ENCODE results near the gene RPS23.

RPS23 gene

DNA sequence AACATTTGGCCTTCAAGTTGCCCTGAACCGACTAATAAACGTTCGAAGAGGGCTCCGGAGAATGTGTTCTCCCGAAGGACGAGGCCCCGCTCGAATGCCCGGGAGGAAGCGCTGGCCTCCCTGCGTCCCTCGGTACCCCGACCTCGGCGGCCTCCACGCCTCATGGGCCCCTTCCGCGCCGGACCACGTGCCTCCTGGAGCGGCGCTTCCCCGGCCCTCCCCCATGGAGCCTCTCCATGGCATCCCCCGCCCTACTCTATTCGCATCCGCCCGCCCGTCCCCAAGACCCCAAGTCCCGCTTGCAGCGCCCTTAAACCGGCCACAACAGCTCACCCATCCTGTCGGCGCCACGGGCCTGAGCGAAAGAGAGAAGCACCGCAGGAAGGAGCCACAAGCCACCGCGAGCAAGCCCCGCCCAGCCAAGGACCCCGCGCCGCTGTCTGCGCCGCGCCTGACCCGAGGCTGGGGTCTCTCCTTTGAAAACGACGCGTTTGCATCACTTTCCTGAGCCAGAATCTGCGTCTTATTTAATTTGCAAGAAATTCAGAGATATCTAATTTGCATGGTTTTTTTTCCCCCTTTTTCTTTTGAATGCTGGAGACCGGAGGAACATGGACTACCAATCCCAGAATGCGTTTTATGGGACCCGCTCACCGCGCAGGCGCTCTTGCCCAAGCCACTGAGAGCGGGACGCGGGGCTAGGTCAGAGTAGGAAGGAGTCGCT is at the start of gene RPS23:
RPS23 (minus strand) TSS at position 368 of the 724 bp plus-strand sequence; CDS start at position 337, 31 bp downstream.
- H3K27me3 Mint-ChIP-seq = no peaks in the 10 kb centered on the region
- peaks cover 28% of the 10 kb centered on the region for H3K4me1 Mint-ChIP-seq (ENCODE audit: low read depth)
- no peaks in the 10 kb centered on the region for H3K9me3 Mint-ChIP-seq
- peaks cover 54% of the 10 kb centered on the region for H3K36me3 Mint-ChIP-seq (ENCODE audit: low read depth)
- intact Hi-C loops (cut with micrococcal nuclease) = loop anchor here (2.0 to 10.0 kb wide), 4 partner anchors 306 to 1197 kb away; partner anchors contain the start of genes ATG10, SSBP2, VCAN and ZCCHC9
- H3K27ac Mint-ChIP-seq = peak within 1 kb of the TSS; percentile 99
- peak within 1 kb of the TSS; percentile 90 for H3K4me3 Mint-ChIP-seq

DNA sequence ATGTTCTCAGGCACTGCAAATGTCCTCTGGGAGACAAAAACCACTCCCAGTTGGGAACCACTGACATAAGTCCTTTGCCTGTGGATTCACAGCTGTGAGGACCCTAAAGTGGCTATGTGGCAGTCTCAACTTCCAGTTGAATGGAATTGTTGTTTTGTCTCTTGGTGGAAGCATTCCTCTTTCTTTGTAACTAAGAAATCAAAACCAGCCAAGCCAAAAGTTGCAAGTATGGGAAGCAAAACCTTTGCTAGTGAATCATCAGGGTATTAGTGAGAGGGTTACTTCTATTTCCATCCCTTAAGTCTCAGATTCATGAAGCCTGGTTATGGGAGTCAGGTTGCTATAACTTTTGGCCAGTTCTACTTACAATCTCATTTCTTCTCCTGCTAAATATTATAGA is 49.8 kb upstream of the RPS23 start:
- Mint-ChIP-seq H3K36me3 (ENCODE audit: low read depth) (no peaks in the 10 kb centered on the region), H3K27me3 (no peaks in the 10 kb centered on the region), H3K4me1 (ENCODE audit: low read depth) (no peaks in the 10 kb centered on the region), H3K4me3 (no peak overlapping the region), H3K9me3 (peaks cover 13% of the 10 kb centered on the region), H3K27ac (no peak overlapping the region)
- intact Hi-C loops (cut with micrococcal nuclease) = no loop called here

DNA sequence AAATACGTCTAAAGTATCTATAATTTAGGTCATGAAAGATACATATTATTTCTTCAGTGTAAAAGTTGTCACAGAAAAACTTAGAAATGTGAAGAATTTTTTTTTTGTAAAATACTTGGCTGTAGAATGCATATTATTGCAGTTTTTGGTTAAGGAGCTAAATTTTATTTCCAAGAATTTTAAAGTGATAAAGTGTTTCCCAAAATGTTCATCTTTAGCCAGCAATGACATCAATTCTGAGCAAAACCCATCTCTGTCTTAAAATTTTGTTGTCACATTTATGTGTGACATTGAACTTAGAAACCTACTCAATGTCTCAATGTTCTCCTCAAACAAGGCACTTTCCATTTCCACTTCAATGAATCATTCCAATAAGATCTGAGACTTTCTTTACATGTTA is 47.8 kb upstream of the RPS23 start:
- Mint-ChIP-seq H3K27me3 (no peaks in the 10 kb centered on the region), H3K36me3 (ENCODE audit: low read depth) (no peaks in the 10 kb centered on the region), H3K4me3 (no peak overlapping the region), H3K4me1 (ENCODE audit: low read depth) (no peaks in the 10 kb centered on the region), H3K27ac (no peak overlapping the region), H3K9me3 (peaks cover 13% of the 10 kb centered on the region)
- intact Hi-C loops (cut with micrococcal nuclease) = no loop called here

DNA sequence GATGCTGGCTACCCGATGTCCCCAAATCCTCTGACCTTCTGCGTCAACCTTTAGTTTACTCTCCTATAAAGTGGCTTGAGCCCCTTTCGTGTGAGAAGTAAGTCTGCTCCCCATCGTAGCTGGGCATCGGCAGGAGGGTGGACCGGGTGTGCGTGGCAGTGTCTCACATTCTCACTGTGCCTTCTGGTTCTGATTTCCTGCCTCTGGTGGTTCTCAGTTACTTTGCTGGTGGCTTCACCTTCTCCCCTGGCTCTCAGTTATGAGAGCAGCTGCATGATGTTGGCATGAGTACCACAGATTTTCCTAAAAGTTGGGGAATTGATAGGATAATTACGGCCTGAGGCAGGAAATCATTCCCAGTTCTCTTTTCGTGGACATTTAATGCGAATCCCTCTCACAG is 47.0 kb upstream of the RPS23 start:
- intact Hi-C loops (cut with micrococcal nuclease) = no loop called here
- Mint-ChIP-seq H3K9me3 (peaks cover 13% of the 10 kb centered on the region), H3K4me3 (no peak overlapping the region), H3K27me3 (no peaks in the 10 kb centered on the region), H3K27ac (no peak overlapping the region), H3K36me3 (ENCODE audit: low read depth) (no peaks in the 10 kb centered on the region), H3K4me1 (ENCODE audit: low read depth) (no peaks in the 10 kb centered on the region)

DNA sequence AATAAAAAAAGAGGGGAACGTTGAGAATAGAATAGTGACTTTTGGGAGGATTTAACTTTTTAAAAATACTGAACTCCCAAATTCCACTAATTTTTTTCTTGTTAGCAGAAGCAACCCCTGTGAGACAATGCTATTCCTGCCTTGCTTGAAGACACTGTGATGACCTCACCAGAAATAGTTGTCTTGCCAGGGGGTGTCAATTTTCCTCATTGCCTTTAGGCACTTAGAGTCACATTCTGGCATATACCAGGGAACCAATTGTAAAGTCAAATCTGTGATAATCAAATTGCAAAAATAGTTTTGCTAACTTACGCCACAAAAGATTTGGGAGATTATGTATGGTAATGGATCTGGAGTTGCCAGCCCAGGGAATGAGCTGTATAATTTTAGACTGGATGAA is 42.8 kb upstream of the RPS23 start:
- Mint-ChIP-seq H3K4me3 (no peak overlapping the region), H3K4me1 (ENCODE audit: low read depth) (no peaks in the 10 kb centered on the region), H3K27me3 (no peaks in the 10 kb centered on the region), H3K9me3 (no peaks in the 10 kb centered on the region), H3K27ac (no peak overlapping the region), H3K36me3 (ENCODE audit: low read depth) (no peaks in the 10 kb centered on the region)
- intact Hi-C loops (cut with micrococcal nuclease) = no loop called here

DNA sequence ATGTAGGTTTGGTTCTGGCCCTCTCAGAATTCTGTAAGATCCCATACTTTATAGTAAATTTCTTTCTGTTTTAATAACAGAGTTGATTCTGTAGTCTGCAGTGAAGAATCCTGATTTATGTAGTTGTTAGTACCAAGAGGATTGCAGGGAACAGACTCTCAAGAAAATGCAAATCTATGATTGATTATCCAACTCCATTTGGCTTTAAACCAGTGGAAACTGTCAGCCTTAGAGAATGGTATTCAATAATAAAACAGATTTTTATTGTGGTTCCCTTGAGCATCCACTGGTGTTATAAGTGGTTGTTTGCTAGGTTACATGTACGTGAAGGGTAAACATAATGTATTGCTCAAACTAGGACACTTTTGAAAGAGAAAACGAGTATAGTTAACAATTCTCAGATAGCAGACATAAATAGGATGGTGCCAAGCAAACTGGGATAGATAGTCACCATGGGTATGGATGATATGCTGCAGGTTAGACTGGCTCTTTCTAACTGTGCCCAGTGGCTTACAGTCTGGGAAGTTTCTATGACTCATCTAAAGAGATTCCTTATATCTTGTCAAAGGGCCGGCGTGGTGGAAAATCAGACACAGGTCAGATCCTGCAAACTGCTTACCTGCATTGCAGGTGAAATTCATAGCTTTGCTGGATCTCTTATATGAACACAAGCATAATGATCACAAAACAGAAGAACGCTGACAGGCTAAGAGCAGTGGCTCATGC is 41.7 kb upstream of the RPS23 start:
- Mint-ChIP-seq H3K27me3 (no peaks in the 10 kb centered on the region), H3K4me3 (no peak overlapping the region), H3K4me1 (ENCODE audit: low read depth) (peaks cover 4% of the 10 kb centered on the region), H3K9me3 (no peaks in the 10 kb centered on the region), H3K36me3 (ENCODE audit: low read depth) (no peaks in the 10 kb centered on the region), H3K27ac (no peak overlapping the region)
- intact Hi-C loops (cut with micrococcal nuclease) = no loop called here

DNA sequence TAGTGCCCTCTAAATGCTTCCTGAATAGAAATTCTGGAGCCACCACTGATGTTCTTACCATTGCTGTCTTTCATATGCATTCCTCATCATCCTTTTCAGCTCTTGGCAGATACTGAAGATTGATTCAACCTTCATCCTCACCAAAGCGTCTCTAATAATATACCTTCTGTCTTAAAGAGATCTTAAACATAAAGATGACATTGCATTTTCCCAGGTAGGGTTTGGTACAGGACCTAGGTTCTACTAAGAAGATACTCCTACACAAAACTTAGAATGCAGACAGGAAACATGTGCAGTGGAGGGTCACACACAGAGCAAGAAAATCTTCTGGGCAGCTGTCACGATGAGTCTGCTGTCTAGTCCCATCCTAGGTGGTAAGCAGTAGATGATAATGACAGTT is 41.0 kb upstream of the RPS23 start:
- intact Hi-C loops (cut with micrococcal nuclease) = no loop called here
- Mint-ChIP-seq H3K4me1 (ENCODE audit: low read depth) (peaks cover 5% of the 10 kb centered on the region), H3K27ac (no peak overlapping the region), H3K4me3 (no peak overlapping the region), H3K27me3 (no peaks in the 10 kb centered on the region), H3K36me3 (ENCODE audit: low read depth) (no peaks in the 10 kb centered on the region), H3K9me3 (no peaks in the 10 kb centered on the region)

DNA sequence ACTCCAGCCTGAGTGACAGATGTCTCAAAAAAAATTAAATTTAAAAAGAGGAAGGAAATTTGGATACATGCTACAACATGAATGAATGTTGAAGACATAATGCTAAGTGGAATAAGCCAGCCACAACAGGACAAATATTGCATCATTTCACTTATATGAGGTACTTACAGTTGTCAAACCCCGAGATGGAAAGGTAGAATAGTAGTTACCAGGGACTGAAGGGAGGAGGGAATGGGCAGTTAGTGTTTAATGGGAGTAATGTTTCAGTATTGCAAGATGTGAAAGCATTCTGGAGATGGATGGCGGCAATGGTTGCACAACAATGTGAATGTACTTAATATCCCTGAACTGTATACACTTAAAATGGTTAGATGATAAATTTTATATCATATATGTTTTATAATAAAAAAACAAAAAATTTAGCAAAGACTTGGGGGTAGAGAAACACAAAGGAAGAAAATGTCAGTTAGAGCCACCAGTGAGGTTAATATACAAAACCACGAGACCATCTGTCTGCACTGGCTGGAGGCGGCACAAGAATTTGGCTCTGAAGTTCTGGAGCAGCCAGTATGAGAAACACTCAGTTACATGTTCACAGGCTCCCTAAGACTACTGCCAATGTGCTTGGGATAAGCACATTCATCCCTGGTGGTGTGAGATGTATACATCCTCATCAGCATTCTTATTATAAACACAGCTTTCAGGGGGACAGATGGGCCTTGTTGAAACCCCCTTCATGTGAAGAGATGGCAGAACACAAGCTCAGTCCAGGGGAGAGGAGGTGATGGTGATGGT is 37.0 kb upstream of the RPS23 start:
- H3K4me3 Mint-ChIP-seq = no peak overlapping the region
- H3K27ac Mint-ChIP-seq = no peak overlapping the region
- peaks cover 4% of the 10 kb centered on the region for H3K27me3 Mint-ChIP-seq
- no peaks in the 10 kb centered on the region for H3K9me3 Mint-ChIP-seq
- H3K4me1 Mint-ChIP-seq (ENCODE audit: low read depth) = peaks cover 5% of the 10 kb centered on the region
- H3K36me3 Mint-ChIP-seq (ENCODE audit: low read depth) = no peaks in the 10 kb centered on the region
- intact Hi-C loops (cut with micrococcal nuclease) = no loop called here

DNA sequence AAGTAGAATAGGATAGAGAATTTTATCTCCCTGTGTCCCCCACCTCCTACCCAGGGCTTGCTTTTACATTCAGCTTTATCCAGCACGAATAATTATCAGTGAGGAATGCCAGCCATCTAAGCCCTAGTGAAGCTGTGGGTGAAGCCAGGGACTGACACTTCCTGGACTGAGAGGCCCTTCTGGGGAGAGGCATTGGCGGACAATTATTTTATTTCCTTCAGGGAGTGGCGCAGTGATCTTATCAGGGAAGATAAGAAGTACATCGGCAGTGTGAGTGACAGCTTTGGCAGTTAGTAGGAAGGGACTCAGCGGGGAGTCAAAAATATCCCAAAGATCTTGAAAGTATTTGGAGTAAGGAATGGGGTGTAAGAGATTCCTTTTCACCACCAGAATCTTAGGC is 34.9 kb upstream of the RPS23 start:
- H3K27me3 Mint-ChIP-seq = peaks cover 4% of the 10 kb centered on the region
- H3K4me3 Mint-ChIP-seq = no peak overlapping the region
- H3K27ac Mint-ChIP-seq = no peak overlapping the region

DNA sequence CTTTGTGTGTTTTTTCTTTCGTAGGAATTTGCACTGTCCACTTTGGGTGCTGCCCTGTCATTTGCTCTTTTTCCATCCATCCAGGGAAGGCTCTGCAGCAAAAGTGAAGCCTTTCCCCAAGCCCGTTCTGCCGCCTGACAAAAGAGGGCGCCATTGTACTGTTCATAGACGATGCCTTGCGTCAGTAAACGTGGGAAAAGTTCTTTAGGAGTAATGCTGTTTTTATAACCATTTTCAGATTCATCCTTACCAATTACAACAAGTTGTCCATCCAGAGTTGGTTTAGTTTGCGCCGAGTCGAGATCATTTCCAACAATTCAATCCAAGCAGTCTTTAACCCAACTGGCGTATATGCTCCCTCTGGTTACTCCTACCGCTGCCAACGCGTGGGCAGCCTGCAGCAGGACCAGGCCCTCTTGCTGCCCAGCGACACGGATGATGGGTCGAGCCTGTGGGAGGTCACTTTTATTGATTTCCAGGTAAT is 34.3 kb upstream of the RPS23 start:
- Mint-ChIP-seq H3K9me3 (no peaks in the 10 kb centered on the region), H3K4me1 (ENCODE audit: low read depth) (peaks cover 5% of the 10 kb centered on the region), H3K27ac (no peak overlapping the region), H3K36me3 (ENCODE audit: low read depth) (no peaks in the 10 kb centered on the region), H3K27me3 (peaks cover 4% of the 10 kb centered on the region), H3K4me3 (no peak overlapping the region)
- intact Hi-C loops (cut with micrococcal nuclease) = no loop called here

More for the DNA sequence above, 34.9 kb upstream of the RPS23 start:
- intact Hi-C loops (cut with micrococcal nuclease) = no loop called here
- Mint-ChIP-seq H3K36me3 (ENCODE audit: low read depth) (no peaks in the 10 kb centered on the region), H3K9me3 (no peaks in the 10 kb centered on the region), H3K4me1 (ENCODE audit: low read depth) (peaks cover 5% of the 10 kb centered on the region)

DNA sequence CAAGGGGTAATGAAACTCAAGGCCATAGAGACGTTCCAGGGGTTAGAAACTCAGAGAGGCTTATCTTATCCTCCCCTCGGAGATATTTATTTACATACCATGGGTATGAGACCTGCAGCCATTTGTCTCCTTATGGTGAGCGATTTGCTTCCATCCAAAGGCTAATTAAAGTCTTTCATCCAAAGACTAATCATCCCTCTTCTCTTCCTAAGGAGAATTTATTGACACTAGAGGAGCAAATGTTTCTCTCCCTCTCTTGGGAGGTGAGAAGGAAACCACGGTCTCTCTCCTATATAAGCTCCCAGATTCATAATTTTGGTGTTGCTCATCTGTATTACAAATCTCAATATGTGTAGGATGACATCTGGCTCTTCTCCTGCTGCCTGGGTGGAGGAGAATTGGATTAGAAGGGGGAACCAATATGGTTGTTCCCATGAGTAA is 31.0 kb upstream of the RPS23 start:
- no peaks in the 10 kb centered on the region for H3K36me3 Mint-ChIP-seq (ENCODE audit: low read depth)
- intact Hi-C loops (cut with micrococcal nuclease) = no loop called here
- H3K4me3 Mint-ChIP-seq = no peak overlapping the region
- H3K4me1 Mint-ChIP-seq (ENCODE audit: low read depth) = no peaks in the 10 kb centered on the region
- H3K27me3 Mint-ChIP-seq = peaks cover 4% of the 10 kb centered on the region
- no peaks in the 10 kb centered on the region for H3K9me3 Mint-ChIP-seq
- H3K27ac Mint-ChIP-seq = no peak overlapping the region

DNA sequence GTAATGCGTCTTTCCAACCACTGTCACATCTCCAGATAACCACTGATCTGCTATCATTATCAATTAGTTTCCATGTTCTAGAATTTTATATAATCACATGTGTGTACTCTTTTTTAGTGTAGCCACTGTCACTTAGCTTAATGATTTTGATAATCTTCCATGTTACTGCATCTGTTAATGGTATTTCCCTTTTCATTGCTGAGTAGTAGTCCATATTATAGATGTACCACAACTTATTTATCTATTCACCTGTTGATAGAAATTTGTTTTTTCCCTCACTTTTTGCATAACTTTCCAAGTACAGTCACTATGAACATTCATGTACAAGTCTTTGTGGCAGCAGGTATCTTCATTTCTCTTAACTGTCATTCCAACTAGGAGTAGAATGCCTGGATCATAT is 30.3 kb upstream of the RPS23 start:
- intact Hi-C loops (cut with micrococcal nuclease) = no loop called here
- no peaks in the 10 kb centered on the region for H3K4me1 Mint-ChIP-seq (ENCODE audit: low read depth)
- no peaks in the 10 kb centered on the region for H3K36me3 Mint-ChIP-seq (ENCODE audit: low read depth)

DNA sequence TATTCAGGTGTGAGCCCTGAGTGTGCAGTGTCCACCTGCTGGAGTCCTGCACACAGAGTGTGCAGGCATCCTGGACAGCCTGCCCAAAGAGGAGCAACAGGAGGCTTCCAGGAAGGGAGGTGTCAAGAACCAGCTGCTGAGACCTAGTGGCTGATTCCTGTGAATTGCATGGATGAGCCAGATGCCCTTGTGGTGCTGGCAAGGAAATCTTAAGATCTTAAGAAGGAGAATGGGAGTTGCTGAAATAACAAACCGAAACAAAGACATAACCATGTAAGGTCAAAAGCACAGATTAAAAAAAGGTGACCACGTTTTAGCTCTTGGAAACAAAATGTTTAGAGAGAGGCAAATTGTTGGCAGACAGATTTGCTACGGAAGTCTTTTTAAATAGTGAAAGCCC is 29.3 kb upstream of the RPS23 start:
- Mint-ChIP-seq H3K27me3 (peaks cover 1% of the 10 kb centered on the region), H3K4me1 (ENCODE audit: low read depth) (no peaks in the 10 kb centered on the region), H3K4me3 (no peak overlapping the region)

More for the DNA sequence above, 30.3 kb upstream of the RPS23 start:
- H3K27me3 Mint-ChIP-seq = peaks cover 4% of the 10 kb centered on the region
- H3K4me3 Mint-ChIP-seq = no peak overlapping the region
- no peak overlapping the region for H3K27ac Mint-ChIP-seq
- H3K9me3 Mint-ChIP-seq = no peaks in the 10 kb centered on the region

DNA sequence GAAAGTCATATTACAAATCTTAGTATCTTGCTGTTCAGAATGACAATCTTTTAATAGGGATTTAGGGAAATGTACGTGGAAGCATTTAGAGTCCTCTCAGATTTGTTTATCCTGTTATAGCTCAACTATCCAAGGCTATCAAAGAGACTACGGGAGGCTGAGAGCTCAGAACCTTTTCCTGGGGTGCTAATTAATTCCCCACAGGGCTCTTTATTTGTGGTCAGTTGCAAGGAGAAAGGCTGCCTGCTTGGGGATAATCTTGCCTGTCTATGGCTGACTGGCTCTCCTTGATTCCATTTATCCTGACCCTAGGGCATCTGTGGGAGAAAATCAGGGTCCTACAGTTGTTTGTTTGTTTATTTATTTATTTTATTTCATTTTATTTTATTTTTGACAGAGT is 28.0 kb upstream of the RPS23 start:
- no peaks in the 10 kb centered on the region for H3K36me3 Mint-ChIP-seq (ENCODE audit: low read depth)
- H3K4me1 Mint-ChIP-seq (ENCODE audit: low read depth) = no peaks in the 10 kb centered on the region
- intact Hi-C loops (cut with micrococcal nuclease) = no loop called here
- no peak overlapping the region for H3K27ac Mint-ChIP-seq
- no peaks in the 10 kb centered on the region for H3K27me3 Mint-ChIP-seq
- H3K9me3 Mint-ChIP-seq = no peaks in the 10 kb centered on the region
- H3K4me3 Mint-ChIP-seq = no peak overlapping the region

More for the DNA sequence above, 29.3 kb upstream of the RPS23 start:
- intact Hi-C loops (cut with micrococcal nuclease) = no loop called here
- H3K27ac Mint-ChIP-seq = no peak overlapping the region
- H3K9me3 Mint-ChIP-seq = no peaks in the 10 kb centered on the region
- H3K36me3 Mint-ChIP-seq (ENCODE audit: low read depth) = no peaks in the 10 kb centered on the region
